ENCODE data around the gene TMPRSS4. TPM values are rescaled to one million over a fixed set of nuclear protein-coding genes. Genes with fewer than 3 reads are reported as not detected.

Gene TMPRSS4
- total RNA-seq, 4 donors from 2014 or later, result 41.3 to 274 (median 159) TPM

- Histone ChIP-seq H3K9me3 (no peaks in the 10 kb centered on the region), H3K36me3 (no peaks in the 10 kb centered on the region), H3K4me1 (peaks cover 0 to 20% (median 0%) of the 10 kb centered on the region in 4 donors), H3K4me3 (no peak overlapping the region), H3K27ac (no peak overlapping the region), H3K27me3 (peaks cover 0 to 29% of the 10 kb centered on the region in 2 donors)
- no peak for DNase-seq
- no peak for TF ChIP-seq CTCF (IDR thresholded peaks at IDR 0.05)
These were observed 80.5 kb downstream of the TMPRSS4 start for GRCh38 chr11:118157186-118157895.

GRCh38 chr11:118161786-118162185 is 84.9 kb downstream of the TMPRSS4 start:
- Histone ChIP-seq H3K4me1 (peaks cover 0 to 4% (median 0%) of the 10 kb centered on the region in 4 donors), H3K4me3 (no peak overlapping the region), H3K9me3 (no peaks in the 10 kb centered on the region), H3K36me3 (no peaks in the 10 kb centered on the region), H3K27ac (no peak overlapping the region), H3K27me3 (no peaks in the 10 kb centered on the region)
- TF ChIP-seq CTCF (IDR thresholded peaks at IDR 0.05) (no peak), POLR2A (IDR thresholded peaks at IDR 0.05) (no peak)
- DNase-seq, result no peak

DNA sequence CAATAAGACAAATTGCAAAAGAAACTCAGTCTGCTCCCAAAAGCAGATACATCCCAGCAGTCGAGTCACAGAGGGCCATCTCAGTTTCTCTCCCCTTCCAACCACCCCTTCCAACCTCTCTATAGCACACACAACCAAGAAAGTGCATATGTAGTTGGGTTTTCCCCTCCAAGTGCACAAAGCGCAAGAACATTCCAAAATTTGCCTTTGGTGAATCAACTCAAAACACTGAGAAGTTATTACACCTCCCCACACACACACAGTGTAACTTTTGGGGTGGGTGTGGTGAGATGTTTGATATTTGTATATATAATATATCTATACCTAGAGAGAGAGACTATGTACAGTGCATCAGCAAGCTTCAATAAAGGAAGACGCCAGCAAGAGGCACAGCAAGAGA is 86.0 kb downstream of the TMPRSS4 start:
- DNase-seq, result no peak
- no peaks in the 10 kb centered on the region for H3K4me1 ChIP-seq
- H3K4me3 ChIP-seq, result no peak overlapping the region
- no peaks in the 10 kb centered on the region for H3K36me3 ChIP-seq
- H3K27me3 ChIP-seq, result no peaks in the 10 kb centered on the region
- H3K9me3 ChIP-seq, result no peaks in the 10 kb centered on the region
- no peak for TF ChIP-seq POLR2A (IDR thresholded peaks at IDR 0.05)
- TF ChIP-seq CTCF (IDR thresholded peaks at IDR 0.05), result no peak
- no peak overlapping the region for H3K27ac ChIP-seq

DNA sequence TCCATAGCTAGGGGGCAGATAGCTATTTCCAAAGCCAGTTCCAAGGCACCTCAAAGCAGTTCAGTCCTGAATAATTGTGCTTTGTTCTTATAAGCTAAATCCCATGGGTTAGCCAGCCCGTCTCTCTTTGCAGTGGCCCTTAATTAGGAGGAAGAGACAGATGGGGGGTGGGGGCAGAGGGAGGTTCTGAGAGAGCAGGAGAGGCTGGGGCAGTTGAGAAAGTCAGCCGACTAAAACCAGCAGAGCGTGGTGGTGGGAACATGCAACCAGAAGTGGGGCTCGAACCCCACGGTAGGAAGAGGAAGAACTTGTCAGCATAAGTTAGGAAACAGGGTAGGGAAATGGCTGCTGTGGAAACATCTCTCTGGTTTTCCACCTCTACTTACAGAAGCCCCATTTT is 86.6 kb downstream of the TMPRSS4 start:
- no peak for TF ChIP-seq POLR2A (IDR thresholded peaks at IDR 0.05)
- H3K27me3 ChIP-seq, result no peaks in the 10 kb centered on the region
- H3K9me3 ChIP-seq, result no peaks in the 10 kb centered on the region
- no peak overlapping the region for H3K27ac ChIP-seq
- no peaks in the 10 kb centered on the region for H3K4me1 ChIP-seq
- no peak overlapping the region for H3K4me3 ChIP-seq
- no peaks in the 10 kb centered on the region for H3K36me3 ChIP-seq
- no peak for DNase-seq

DNA sequence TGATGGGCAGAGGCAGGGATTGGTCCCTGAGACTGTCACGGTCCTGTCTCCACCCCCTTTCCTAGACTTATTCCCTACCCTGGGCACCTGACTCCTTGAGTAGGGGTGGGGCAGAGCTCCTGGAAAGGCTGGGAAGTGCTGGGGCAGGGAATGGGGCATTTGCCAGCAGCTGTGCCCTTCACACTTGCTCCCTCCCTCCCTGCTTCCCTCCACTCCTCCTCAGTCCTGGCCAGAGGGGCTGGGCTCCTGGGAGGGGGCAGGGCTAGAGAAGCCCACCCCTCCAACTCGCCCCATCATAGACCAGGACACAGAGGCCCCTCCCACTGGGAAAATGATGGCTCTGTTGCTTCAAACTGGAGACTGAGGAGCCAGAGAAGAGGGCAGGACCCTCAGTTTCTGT is 88.0 kb downstream of the TMPRSS4 start:
- TF ChIP-seq POLR2A (IDR thresholded peaks at IDR 0.05), result no peak
- TF ChIP-seq CTCF (IDR thresholded peaks at IDR 0.05), result no peak
- no peaks in the 10 kb centered on the region for H3K4me1 ChIP-seq
- no peaks in the 10 kb centered on the region for H3K27me3 ChIP-seq
- no peak overlapping the region for H3K27ac ChIP-seq
- H3K4me3 ChIP-seq, result no peak overlapping the region
- no peaks in the 10 kb centered on the region for H3K9me3 ChIP-seq
- no peaks in the 10 kb centered on the region for H3K36me3 ChIP-seq
- DNase-seq, result peak in 1 of 3 donors; percentile 19

DNA sequence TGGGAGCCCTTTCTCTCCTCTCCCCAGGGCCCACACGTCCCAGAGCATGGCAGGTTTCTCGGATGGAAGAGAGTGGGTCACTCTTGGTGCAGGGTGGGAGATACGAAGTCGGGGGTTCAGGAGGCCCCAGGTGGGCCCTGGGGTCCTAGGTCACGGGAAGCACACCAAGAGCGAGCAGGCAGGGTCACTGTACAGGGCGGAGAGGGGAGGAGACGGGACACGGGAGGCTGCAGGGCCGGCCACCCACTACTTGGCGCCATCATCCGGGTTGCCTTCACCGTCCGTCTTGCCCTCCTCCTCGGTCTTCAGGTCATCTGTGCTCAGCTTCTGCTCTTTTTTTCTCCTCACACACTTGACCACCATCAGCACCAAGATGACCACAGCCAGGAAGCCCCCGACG is 89.8 kb downstream of the TMPRSS4 start:
- no peak overlapping the region for H3K4me3 ChIP-seq
- H3K9me3 ChIP-seq, result no peaks in the 10 kb centered on the region
- no peaks in the 10 kb centered on the region for H3K36me3 ChIP-seq
- H3K27me3 ChIP-seq, result no peaks in the 10 kb centered on the region
- TF ChIP-seq CTCF (IDR thresholded peaks at IDR 0.05), result no peak
- TF ChIP-seq POLR2A (IDR thresholded peaks at IDR 0.05), result no peak
- peak in 1 of 3 donors; percentile 33 for DNase-seq
- H3K27ac ChIP-seq, result no peak overlapping the region
- H3K4me1 ChIP-seq, result peaks cover 0 to 5% (median 1%) of the 10 kb centered on the region in 4 donors
